COLO829 (cell line): Measurements from ENCODE around the gene XPNPEP3.

Experiments used
- DNase-seq: peaks from one replicate; pipeline ENCODE4 v3.0.0; 2012; ENCODE audit warnings: low spot score

XPNPEP3 gene

DNA sequence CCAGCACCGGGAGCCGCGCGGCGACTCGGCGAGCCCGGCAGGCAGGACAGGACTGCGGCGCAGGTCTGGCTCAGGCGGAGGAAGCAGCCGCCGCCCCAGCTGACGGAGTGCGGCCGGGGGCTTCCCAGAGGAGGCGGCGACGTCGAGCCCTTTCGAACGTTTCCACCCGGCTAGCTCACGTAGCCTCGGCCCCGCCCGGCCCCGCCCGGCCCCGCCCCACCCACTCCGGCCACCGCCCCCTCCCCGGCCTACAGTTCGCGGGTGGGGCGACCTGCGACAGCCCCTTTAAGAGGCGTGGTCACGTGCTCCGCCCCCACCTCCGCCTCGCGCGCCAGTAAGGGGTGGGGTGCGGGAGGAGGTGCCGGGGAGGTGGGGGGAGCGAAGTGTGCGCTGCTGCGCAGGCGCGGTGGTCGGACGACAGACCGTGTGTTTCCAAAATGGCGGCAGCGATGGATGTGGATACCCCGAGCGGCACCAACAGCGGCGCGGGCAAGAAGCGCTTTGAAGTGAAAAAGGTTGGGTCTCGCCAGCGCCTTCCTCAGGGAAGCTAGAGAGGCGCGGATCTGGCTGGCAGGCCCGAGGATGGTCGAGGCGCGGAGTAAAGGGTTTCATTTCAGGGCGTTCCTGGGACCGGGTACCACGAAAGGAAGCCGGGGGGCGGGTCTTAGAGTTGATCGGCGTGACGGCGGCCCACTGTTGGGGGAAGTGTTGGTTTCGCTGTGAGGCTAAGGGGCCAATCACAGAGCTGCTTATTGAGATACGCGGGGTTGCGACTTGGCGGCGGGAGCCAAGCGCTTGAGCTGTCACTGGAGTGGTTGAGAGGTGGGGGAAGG is 94.2 kb downstream of the XPNPEP3 start, which contains the start of gene RBX1:
RBX1 (plus strand) TSS at position 417 of the 833 bp plus-strand sequence; CDS start at position 438, 21 bp downstream.
- DNase-seq, result peak; percentile 97

DNA sequence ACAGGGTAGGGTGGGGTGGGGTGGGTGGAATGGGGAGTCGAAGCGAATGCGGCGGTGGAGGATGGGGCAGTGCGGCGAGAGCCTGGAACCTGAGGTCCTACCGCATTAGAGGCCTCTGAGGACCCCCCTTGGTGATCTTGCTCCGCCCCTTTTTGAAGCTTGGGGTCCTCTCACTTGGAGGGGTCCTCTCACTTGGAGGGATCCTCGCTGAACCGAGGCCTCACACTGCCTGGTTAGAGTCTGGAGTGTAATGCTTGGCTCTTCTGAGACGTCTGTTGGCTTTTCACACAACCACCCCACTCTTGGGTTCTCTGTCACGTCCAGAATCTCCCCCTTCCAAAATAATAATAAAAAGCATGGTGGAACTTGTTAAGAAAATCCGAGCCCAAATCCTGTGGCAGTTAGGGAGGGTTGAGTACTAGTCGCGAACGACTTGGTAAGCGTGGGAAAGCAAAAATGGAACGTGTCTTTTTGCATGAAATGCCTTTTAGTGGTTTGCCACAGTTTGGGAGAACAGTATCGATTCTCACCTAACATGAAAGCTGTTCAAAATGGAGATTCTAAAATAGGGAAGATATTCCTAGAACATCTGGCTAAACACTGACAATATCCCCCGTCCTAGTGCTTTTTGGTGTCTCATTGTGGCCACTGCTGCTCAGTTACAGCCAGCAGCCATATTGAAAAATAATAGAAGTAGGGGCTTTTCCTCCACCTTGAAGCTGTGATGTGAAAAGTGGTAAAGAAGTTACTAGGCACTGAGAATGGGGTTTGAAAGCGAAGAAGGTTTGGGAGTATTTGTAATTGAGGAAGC is 95.1 kb downstream of the XPNPEP3 start:
- DNase-seq, result no peak

DNA sequence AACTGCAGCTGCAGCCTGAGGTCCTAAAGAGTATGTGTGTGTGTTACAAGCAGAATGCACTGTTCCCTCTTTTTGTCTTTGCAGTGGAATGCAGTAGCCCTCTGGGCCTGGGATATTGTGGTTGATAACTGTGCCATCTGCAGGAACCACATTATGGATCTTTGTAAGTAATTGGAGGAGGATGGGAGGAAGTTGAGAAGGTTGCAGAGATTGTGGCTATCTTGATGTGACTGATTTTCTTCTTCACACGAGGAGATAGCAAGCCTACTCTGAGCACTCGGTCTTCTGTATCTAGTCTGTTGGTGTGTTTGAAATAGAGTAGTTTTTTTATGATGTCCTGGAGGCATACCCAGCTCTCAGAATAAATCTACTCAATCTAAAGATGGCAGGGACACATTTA is 96.5 kb downstream of the XPNPEP3 start:
- no peak for DNase-seq

DNA sequence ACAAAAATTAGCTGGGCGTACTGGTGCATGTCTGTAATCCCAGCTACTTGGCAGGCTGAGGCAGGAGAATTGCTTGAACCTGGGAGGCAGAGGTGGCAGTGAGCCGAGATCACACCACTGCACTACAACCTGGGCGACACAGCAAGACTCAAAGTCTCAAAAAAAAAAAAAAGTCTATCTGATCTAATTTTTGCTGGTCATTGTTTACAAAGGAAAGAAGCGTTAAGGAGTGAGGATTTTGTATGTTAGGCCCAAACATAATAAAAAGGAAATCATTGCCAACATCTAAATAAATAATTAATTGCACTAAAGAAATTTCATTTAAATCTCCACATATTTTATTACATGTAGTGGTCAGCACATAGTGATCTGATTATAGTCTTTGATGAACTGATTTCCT is 97.2 kb downstream of the XPNPEP3 start:
- no peak for DNase-seq

DNA sequence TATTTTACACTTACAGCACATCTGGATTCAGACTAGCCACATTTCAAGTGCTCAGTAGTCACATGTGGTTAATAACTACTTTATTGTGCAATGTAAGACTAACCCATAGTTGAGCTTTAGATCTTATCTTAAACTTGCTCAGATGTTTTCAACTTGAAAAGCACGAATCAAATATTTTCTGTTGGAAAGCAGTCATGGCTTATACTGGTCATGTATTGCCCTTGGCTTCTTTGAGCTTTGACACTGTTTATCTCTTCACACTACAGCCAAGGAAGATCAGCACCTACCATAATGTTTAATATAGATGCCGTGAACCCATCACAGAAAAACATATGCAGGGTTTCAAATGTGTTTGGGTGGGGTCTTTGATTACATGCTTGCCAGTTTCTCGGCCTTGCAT is 98.6 kb downstream of the XPNPEP3 start:
- DNase-seq, result no peak

DNA sequence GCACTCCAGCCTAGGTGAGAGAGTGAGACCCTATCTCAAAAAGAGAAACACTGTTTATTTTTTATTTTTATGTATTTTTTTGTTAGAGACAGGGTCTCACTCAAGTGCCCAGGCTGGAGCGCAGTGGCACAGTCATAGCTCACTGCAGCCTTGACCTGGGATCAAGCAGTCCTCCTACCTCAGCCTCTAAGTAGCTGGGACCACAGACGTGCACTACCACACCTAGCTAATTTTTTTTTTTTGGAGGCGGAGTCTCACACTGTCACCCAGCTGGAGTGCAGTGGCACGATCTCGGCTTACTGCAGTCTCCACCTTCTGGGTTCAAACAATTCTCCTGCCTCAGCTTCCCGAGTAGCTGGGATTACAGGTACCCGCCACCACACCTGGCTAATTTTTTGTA is 100.7 kb downstream of the XPNPEP3 start:
- DNase-seq, result no peak

DNA sequence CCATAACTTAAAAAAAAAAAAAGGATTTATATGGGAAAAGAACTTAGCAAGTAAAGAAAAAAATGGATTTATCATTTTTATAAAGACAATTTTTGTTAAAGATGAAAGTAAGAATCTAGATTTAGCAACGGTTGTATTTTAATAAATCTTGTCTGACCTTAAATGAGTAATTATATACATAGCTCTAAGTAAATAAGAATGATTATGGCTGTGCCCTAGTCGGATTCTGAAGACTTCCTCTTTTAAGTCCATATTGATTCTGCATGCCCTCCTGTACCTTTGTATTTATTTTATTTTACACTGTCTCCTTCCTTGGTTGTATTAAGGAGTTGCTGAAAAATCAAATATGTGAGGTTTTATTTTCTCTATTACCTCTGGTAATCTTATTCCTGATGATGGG is 101.4 kb downstream of the XPNPEP3 start:
- no peak for DNase-seq

DNA sequence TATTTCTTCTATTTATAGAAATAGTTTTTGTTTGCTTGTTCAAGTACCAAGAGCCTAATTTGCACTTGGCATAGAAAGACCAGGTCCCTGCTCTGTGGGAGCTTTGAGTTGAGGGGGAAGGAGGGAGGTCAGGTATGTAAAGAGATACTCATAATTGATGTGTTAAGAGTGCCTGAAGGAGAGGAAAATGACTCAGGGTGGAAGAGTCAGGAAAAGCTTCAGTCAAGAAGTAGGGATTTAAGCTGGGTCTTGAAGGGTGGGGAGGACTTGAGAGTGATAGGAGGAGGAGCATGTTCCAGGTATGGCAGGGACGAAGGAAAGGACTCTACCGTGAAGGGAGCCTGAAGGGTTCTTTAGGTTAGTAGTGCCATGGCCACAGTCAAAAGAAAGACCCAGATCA is 103.2 kb downstream of the XPNPEP3 start:
- no peak for DNase-seq

DNA sequence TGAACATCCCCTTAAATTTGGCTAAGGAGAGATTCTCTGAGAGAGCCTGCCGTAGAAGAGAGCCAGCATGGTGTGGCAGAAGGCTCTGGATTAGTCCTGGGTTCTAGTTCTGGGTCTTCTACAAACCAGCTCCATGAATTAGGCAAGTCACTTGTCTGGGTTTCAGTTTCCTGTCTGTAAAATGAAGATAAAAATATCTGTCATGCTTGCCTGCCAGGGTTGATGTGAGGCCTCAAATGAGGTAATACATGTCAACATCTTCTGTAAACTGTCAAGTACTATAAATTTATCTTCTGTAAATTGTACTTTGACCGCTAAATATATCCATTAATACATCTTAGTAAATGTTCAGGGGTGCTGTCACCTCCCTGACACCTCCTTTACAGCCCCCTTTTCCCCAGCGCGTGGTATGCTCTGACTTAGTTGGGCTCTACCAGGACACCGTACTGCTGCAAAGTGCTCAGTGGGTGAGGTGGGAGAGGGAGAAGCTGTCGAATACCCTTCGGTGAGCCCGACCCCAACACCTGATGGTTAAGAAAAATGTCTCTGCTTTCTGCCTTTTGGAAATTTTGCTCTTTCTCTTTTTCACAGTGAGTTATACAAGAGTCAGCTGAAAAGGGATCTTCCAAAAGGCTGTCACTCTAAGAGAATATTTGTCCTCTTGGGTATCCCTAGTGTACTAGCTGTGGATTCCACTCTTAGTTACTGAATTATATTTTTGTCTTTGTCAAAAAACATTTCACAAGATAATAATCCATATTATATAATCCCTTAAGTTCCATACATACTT is 109.2 kb downstream of the XPNPEP3 start:
- no peak for DNase-seq

DNA sequence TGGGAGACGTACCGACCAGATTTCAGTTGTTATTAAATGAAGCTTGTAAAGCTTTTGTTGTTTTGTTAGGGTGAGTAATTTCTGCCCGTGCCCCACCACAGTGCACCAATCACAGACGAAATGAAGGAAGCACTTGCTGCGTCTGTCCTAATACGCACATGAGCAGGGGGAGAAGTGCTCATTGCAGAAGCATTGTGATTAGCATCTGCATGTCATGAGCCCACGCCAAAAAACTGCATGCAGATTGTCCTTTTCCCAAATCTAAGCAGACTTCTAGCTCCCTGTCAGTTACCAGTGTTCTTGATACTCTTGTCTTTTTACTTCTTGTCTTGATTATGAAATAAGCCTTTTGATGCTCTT is 109.8 kb downstream of the XPNPEP3 start:
- DNase-seq, result no peak

DNA sequence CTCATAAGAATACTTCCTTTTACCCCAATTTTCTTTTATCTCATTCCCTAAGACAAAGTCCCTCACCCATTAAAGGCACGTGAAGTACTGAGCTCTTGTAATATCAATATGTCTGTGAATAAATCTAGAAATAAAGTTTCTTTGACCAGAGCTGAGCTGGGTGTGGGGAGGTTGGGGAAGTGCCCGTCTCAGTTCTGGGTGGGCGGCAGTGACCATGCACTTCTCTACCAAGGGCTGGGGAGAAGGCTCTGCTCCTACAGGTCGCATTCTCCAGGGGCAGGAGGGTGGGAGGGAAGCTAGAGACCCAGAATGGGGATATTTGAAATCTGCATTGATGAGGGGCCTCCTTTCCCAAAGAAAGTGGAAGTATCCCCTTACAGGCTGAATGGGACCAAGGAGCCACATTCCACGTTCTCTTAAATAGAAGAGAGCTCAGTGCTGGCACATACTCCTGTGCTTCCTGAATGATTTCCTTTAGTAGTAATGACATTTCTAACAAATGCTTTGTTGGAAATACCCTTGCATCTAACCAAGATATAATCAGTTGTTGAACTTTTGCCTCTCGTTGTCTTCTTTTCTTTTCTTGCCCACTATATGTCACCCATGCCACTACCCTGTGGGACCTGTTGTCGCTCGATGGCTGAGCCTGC is 110.3 kb downstream of the XPNPEP3 start:
- no peak for DNase-seq

DNA sequence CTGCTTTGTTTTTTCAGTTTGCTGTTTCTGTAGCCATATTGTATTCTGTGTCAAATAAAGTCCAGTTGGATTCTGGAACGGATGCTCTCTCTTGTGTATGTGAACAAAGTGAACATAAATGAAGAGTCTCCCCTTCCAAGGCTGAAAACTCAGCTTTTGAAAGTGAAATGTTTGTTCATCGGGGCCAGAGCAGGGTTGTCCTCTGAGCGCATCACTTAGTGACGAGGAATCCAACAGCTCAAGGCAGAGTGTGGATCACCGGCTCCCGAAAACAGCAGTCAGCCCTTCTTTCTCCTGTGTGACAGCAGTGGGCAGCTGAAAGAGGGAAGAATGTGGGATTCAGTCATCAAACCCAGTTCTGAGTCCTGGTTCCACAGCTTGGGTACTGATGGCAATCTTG is 115.6 kb downstream of the XPNPEP3 start:
- no peak for DNase-seq

DNA sequence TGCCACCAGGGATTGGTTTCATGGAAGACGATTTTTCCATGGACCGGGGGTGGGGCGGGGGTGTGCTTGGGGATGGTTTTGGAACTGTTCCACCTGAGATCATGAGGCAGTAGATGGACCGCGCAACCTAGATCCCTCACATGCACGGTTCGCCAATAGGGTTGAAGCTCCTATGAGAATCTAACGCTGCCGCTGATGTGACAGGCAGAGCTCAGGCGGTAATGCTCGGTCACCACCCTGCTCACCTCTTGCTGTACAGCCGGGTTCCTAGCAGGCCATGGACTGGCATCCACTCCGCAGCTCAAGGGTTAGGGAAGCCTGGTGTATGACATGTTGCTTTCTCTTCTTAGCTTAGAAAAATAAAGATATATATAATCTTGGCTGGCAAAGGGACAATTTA is 116.2 kb downstream of the XPNPEP3 start:
- DNase-seq, result no peak

DNA sequence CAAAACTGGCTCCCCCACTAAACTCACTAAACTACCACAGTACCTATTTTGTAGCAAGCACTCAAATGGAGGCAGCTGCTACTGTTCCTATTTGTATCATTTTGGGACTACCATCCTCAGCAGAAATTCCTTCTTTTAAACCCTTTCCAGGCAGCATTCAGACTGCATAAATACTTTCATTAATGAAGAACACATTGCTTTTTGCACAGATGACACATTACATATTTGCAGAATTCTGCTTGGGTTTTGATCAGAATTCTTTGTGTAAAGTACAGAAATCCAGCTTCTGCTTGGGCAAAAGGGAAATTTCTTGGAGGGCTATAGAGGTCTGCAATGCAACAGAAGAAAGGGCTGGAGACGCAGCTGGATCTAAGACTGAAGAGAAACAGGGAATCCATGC is 118.4 kb downstream of the XPNPEP3 start:
- DNase-seq, result no peak

DNA sequence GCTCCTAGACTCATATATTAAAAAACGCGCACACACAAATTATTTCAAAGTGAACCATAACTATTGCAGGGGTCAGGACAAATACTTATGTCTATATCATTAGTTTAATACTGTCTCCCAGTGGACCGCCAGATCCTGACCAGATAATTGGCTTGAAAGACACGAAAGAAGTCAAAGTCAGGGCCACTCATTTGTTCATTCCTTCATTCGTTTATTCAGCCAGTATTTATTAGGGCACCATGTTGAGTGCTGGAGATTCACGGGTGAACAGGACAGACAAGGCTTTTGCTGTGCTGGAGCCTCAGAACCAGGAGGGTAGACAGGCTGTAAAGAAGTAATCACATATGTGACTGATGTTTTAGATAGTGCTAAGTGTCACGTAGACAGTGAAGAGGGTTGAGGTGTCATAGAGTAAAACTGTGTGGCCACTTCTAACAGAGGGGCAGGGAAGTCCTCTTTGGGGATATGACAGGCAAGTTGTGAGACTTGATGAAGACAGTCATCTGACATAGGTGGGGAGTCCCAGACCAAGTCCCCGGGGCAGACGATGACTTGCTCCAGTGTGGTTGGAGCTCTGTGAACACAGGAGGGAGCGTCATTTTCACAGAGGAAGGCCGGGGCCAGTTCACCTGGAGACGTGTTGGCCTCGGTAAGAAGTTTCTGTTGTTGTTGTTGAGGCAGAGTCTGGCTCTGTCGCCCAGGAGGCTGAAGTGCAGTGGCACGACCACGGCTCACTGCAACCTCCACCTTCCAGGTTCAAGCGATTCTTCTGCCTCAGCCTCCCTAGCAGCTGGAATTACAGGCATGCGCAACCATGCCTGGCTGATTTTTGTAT is 120.1 kb downstream of the XPNPEP3 start:
- no peak for DNase-seq

DNA sequence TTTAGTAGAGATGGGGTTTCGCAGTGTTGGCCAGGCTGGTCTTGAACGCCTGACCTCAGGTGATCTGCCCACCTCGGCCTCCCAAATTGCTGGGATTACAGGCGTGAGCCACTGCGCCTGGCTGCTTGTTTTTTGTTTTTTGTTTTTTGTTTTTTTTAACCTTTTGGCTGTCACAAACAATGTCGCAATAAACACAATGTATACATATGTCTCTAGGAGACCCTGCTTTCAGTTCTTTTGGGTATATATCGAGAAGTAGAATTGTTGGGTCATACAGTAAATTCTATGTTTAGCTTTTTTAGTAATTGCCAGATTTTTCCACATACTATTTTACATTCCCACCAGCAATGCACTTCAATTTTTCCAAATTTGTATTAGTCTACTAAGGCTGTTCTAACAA is 122.2 kb downstream of the XPNPEP3 start:
- DNase-seq, result no peak

DNA sequence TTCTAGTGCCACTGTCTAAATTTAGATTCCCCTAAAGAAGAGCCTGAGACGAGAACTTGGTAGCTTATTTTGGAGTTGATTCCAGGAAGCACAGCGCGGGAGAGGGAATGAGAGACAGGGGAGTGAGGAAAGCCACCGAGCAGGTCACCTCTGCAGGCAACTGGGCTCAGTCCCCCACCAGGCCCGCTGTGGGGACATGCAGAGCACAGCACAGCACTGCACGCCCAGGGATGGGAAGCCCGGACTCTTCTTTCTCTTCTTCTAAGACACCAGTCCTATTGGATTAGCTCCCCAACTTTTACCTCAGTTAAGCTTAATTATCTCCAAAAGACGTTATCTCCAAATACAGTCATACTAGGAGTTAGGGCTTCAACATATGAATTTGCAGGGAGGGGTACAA is 122.9 kb downstream of the XPNPEP3 start:
- DNase-seq, result no peak
